ENCODE data around the gene MARCHF10.

- TF ChIP-seq CTCF (IDR thresholded peaks at IDR 0.05) (no peak), EZH2phosphoT487 (IDR thresholded peaks at IDR 0.05) (no peak), EZH2 (IDR thresholded peaks at IDR 0.05) (no peak)
Observed at GRCh38 chr17:62763891-62764600, 44.1 kb downstream of the MARCHF10 start.

Measured in neural progenitor cell (in vitro differentiated cells).